MM.1S (cell line): ENCODE data around the gene ADAMTSL1.

Experiments used
- EZH2 ChIP-seq: fragments of 300-600 bp; sonication (generic); optimal IDR thresholded peaks from 2 replicates; pipeline ENCODE3; 2017; ENCODE audit warnings: low read depth, mild to moderate bottlenecking, antibody characterized with exemption, low read length, mixed read lengths
- EZH2phosphoT487 ChIP-seq: fragments of 300-600 bp; sonication (generic); IDR thresholded peaks from 2 replicates; pipeline ENCODE4 v1.6.1; 2018; ENCODE audit warnings: antibody characterized with exemption, low read length
- TF ChIP-seq, protein P1 (sequence below): fragments of 300-600 bp; sonication (generic); IDR thresholded peaks from 2 replicates; pipeline ENCODE4 v1.5.1; 2016; ENCODE audit warnings: antibody characterized with exemption, low read length, mixed read lengths

DNA sequence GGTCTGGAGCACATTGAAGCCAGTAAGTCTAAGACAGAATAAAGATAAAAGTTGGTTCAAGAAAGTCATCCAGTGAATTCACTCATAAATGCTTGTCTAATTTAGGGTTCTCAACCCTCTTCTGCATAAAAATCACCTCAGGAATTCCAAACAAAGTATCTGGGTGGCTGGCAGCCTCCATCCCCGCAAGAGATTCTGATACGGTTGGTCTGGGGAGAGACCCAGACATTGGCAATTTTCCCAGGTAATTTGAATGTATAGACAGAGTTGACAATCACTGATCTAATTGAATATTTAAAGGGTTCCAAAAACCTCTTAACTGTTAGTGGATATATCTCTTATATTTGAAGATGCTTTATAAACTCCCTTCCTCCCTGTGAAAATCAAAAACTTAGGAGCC is 14.9 kb downstream of the ADAMTSL1 start:
- TF ChIP-seq, protein P1, sequence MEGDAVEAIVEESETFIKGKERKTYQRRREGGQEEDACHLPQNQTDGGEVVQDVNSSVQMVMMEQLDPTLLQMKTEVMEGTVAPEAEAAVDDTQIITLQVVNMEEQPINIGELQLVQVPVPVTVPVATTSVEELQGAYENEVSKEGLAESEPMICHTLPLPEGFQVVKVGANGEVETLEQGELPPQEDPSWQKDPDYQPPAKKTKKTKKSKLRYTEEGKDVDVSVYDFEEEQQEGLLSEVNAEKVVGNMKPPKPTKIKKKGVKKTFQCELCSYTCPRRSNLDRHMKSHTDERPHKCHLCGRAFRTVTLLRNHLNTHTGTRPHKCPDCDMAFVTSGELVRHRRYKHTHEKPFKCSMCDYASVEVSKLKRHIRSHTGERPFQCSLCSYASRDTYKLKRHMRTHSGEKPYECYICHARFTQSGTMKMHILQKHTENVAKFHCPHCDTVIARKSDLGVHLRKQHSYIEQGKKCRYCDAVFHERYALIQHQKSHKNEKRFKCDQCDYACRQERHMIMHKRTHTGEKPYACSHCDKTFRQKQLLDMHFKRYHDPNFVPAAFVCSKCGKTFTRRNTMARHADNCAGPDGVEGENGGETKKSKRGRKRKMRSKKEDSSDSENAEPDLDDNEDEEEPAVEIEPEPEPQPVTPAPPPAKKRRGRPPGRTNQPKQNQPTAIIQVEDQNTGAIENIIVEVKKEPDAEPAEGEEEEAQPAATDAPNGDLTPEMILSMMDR = no peak
- no peak for TF ChIP-seq EZH2phosphoT487
- no peak for TF ChIP-seq EZH2
